Fibroblast of villous mesenchyme (primary cell): ENCODE measurements around the gene ESYT1. TPM values are rescaled to one million over a fixed set of nuclear protein-coding genes. Genes with fewer than 3 reads are reported as not detected.

Experiments used
- DNase-seq: peaks from one replicate; pipeline ENCODE4 v3.0.0-alpha.2; 2010; ENCODE audit warnings: low read depth
- H3K4me3 ChIP-seq: 2 replicates; pipeline ENCODE4 v1.5.1; 2011; ENCODE audit warnings: low read depth, mild to moderate bottlenecking, low read length
- CTCF ChIP-seq: IDR thresholded peaks from 2 replicates; pipeline ENCODE4 v1.5.1; 2012; ENCODE audit warnings: low read depth, mild to moderate bottlenecking, low read length; ENCODE audit not compliant: insufficient read depth
- total RNA-seq: library from RNA; depleted of rRNA; stranded (reverse); fragments of >200 nt; gene quantifications from 2 replicates; pipeline ENCODE4 v1.2.3, GENCODE V29; 2012

The ESYT1 gene
- total RNA-seq, 1 donor, result 300 TPM

- DNase-seq, result no peak
- TF ChIP-seq CTCF, result no peak
These were observed 40.8 kb upstream of the ESYT1 start for GRCh38 chr12:56087220-56087619.

GRCh38 chr12:56097738-56098137 is 30.3 kb upstream of the ESYT1 start:
- no peak for TF ChIP-seq CTCF
- no peak overlapping the region for H3K4me3 ChIP-seq
- no peak for DNase-seq

More at GRCh38 chr12:56087220-56087619, 40.8 kb upstream of the ESYT1 start:
- no peak overlapping the region for H3K4me3 ChIP-seq

DNA sequence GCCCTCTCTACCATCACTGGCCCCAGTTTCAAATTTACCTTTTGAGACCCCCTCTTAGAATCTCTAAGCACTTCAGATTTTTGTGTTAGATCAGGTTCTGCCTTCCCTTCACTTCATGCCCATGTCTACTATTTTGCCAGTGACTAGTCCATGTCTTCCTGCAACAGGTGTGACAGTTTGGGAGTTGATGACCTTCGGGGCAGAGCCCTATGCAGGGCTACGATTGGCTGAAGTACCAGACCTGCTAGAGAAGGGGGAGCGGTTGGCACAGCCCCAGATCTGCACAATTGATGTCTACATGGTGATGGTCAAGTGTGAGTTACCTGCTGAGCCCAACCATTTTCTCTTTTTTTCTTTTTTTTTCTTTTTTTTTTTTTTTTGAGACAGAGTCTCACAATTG is 29.5 kb upstream of the ESYT1 start:
- DNase-seq, result no peak
- TF ChIP-seq CTCF, result no peak
- no peak overlapping the region for H3K4me3 ChIP-seq

- DNase-seq, result no peak
- TF ChIP-seq CTCF, result no peak
These were observed 28.3 kb upstream of the ESYT1 start for GRCh38 chr12:56099787-56100186.

GRCh38 chr12:56101045-56101444 is 27.0 kb upstream of the ESYT1 start:
- no peak for DNase-seq
- TF ChIP-seq CTCF, result no peak
- no peak overlapping the region for H3K4me3 ChIP-seq

More at GRCh38 chr12:56099787-56100186, 28.3 kb upstream of the ESYT1 start:
- H3K4me3 ChIP-seq, result no peak overlapping the region

DNA sequence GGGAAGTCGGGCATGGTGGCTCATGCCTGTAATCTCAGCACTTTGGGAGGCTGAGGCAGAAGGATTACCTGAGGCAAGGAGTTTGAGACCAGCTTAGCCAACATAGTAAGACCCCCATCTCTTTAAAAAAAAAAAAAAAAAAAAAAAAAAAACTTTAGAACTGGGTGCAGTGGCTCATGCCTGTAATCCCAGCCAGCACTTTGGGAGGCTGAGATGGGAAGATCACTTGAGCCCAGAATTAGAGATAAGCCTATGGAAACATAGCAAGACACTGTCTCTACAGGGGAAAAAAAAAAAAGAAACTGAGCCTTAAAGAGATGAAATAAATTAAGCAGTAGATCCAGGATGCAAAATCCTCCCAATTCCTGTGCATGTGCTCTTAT is 25.4 kb upstream of the ESYT1 start:
- DNase-seq, result no peak
- no peak for TF ChIP-seq CTCF

GRCh38 chr12:56103066-56103711 is 24.9 kb upstream of the ESYT1 start:
- no peak for DNase-seq
- no peak for TF ChIP-seq CTCF
- peak overlapping the region; percentile 83 for H3K4me3 ChIP-seq

More for the DNA sequence above, 25.4 kb upstream of the ESYT1 start:
- no peak overlapping the region for H3K4me3 ChIP-seq
